HG03108 (cell line): ENCODE results near the gene PRR12.

Experiments used
- ATAC-seq: cut with Tn5 transposase; IDR thresholded peaks from one replicate; pipeline ENCODE4 v1.9.1; 2021; ENCODE audit warnings: moderate library complexity; ENCODE audit not compliant: unreplicated experiment

Gene PRR12

GRCh38 chr19:49590971-49591730, at the start of gene PRR12:
Gene PRR12 (plus strand): TSS chr19:49591182. CDS start chr19:49591655, 473 bp downstream.
- no peak for ATAC-seq

- ATAC-seq = no peak
These were observed 49.1 kb upstream of the PRR12 start for GRCh38 chr19:49541914-49542313.

- no peak for ATAC-seq
These were observed 48.5 kb upstream of the PRR12 start for GRCh38 chr19:49542446-49542845.

- ATAC-seq = no peak
These were observed 48.0 kb upstream of the PRR12 start for GRCh38 chr19:49543032-49543431.

GRCh38 chr19:49544154-49544553, 46.8 kb upstream of the PRR12 start:
- ATAC-seq = no peak

- no peak for ATAC-seq
These were observed 44.0 kb upstream of the PRR12 start for GRCh38 chr19:49546825-49547565.

GRCh38 chr19:49549045-49549444, 41.9 kb upstream of the PRR12 start:
- ATAC-seq = no peak

- ATAC-seq = no peak
These were observed 39.5 kb upstream of the PRR12 start for GRCh38 chr19:49551531-49551930.

GRCh38 chr19:49552749-49553148, 38.2 kb upstream of the PRR12 start:
- ATAC-seq = no peak

- ATAC-seq = no peak
These were observed 37.3 kb upstream of the PRR12 start for GRCh38 chr19:49553451-49554271.

GRCh38 chr19:49554701-49555181, 36.2 kb upstream of the PRR12 start:
- ATAC-seq = no peak

GRCh38 chr19:49555600-49556411, 35.2 kb upstream of the PRR12 start:
- ATAC-seq = no peak

- ATAC-seq = no peak
These were observed 34.3 kb upstream of the PRR12 start for GRCh38 chr19:49556412-49557398.

GRCh38 chr19:49557641-49558325, 33.2 kb upstream of the PRR12 start:
- ATAC-seq = no peak

GRCh38 chr19:49558591-49558990, 32.4 kb upstream of the PRR12 start:
- ATAC-seq = no peak

GRCh38 chr19:49559443-49559842, 31.5 kb upstream of the PRR12 start:
- ATAC-seq = no peak

GRCh38 chr19:49559928-49560327, 31.1 kb upstream of the PRR12 start:
- no peak for ATAC-seq

GRCh38 chr19:49560358-49560900, 30.6 kb upstream of the PRR12 start:
- no peak for ATAC-seq
